Fibroblast of lung (primary cell): ENCODE data around the gene LRP2BP. TPM values are rescaled to one million over a fixed set of nuclear protein-coding genes. Genes with fewer than 3 reads are reported as not detected.

Experiments used
- DNase-seq, 2 donors: peaks; one replicate each; pipeline versions ENCODE4 v3.0.0 to v3.0.0-alpha.2; 2010; ENCODE audit warnings: low read depth in 2 of 2
- H2AFZ ChIP-seq: 2 replicates; pipeline ENCODE4 v1.5.1; 2012; ENCODE audit warnings: low read length, control low read depth, inconsistent platforms
- H3K27ac ChIP-seq: 2 replicates; pipeline ENCODE4 v1.5.1; 2011; ENCODE audit warnings: low read length, control low read depth; ENCODE audit not compliant: insufficient read depth
- H3K27me3 ChIP-seq: 2 replicates; pipeline ENCODE4 v1.5.1; 2011; ENCODE audit warnings: mild to moderate bottlenecking, low read length; ENCODE audit not compliant: control insufficient read depth, insufficient read depth
- H3K36me3 ChIP-seq: 2 replicates; pipeline ENCODE4 v1.5.1; 2011; ENCODE audit warnings: low read length; ENCODE audit not compliant: control insufficient read depth, insufficient read depth
- H3K4me1 ChIP-seq: 2 replicates; pipeline ENCODE4 v1.5.1; 2011; ENCODE audit warnings: low read length; ENCODE audit not compliant: control insufficient read depth, insufficient read depth; ENCODE audit errors: extremely low read depth
- H3K4me2 ChIP-seq: 2 replicates; pipeline ENCODE4 v1.5.1; 2011; ENCODE audit warnings: low read length, control low read depth; ENCODE audit not compliant: insufficient read depth; ENCODE audit errors: extremely low read depth
- H3K4me3 ChIP-seq, 4 experiments: fragments of 200-600 bp in 1 of 4; sonication (generic) in 1 of 4; replicated peaks in 1 of 4; 2 replicates each; pipeline ENCODE4 v1.5.1; 2011 to 2016; ENCODE audit warnings: low read length in 4 of 4, low read depth in 3 of 4, mild to moderate bottlenecking in 3 of 4, control low read depth in 2 of 4, inconsistent platforms in 1 of 4, mixed read lengths in 1 of 4; ENCODE audit not compliant: insufficient read depth in 1 of 4; ENCODE audit errors: control extremely low read depth in 1 of 4
- H3K79me2 ChIP-seq: 2 replicates; pipeline ENCODE4 v1.5.1; 2012; ENCODE audit warnings: mild to moderate bottlenecking, low read length, inconsistent platforms; ENCODE audit not compliant: control insufficient read depth, insufficient read depth
- H3K9ac ChIP-seq: 2 replicates; pipeline ENCODE4 v1.5.1; 2011; ENCODE audit warnings: mild to moderate bottlenecking, low read length, control low read depth; ENCODE audit not compliant: insufficient read depth
- H3K9me3 ChIP-seq: 2 replicates; pipeline ENCODE4 v1.5.1; 2012; ENCODE audit warnings: low read depth, low read length; ENCODE audit not compliant: control insufficient read depth, insufficient read depth
- H4K20me1 ChIP-seq: 2 replicates; pipeline ENCODE4 v1.5.1; 2011; ENCODE audit warnings: low read length; ENCODE audit not compliant: control insufficient read depth, insufficient read depth; ENCODE audit errors: extremely low read depth
- CTCF ChIP-seq, 2 donors: IDR thresholded peaks in 1 of 2; conservative IDR thresholded peaks in 1 of 2; 1 replicate in 1 of 2; 2 replicates in 1 of 2; pipeline ENCODE4 v1.5.1; 2011 to 2012; ENCODE audit warnings: low read length in 2 of 2, control low read depth in 1 of 2, inconsistent platforms in 1 of 2, low read depth in 1 of 2, mild to moderate bottlenecking in 1 of 2
- EZH2 ChIP-seq: IDR thresholded peaks from 2 replicates; pipeline ENCODE4 v1.5.1; 2012; ENCODE audit warnings: low read length, control low read depth, mild to moderate bottlenecking; ENCODE audit errors: missing control alignments
- polyA plus RNA-seq, 2 donors: library from polyadenylated mRNA; depleted of rRNA in 1 of 2; stranded (reverse) in 1 of 2; unstranded in 1 of 2; fragments of >200 nt; gene quantifications; 2 replicates each; pipeline ENCODE4 v1.2.1, GENCODE V29; 2011 to 2012; ENCODE audit warnings: missing spikeins in 1 of 2
- total RNA-seq: library from RNA; depleted of rRNA; stranded (reverse); fragments of >200 nt; gene quantifications from 2 replicates; pipeline ENCODE4 v1.2.1, GENCODE V29; 2014

The LRP2BP gene
- total and polyA plus RNA-seq, 2 donors (not counting 1 experiment from before 2014, with no cell fraction given) = 0.03 to 0.66 TPM

- no peaks in the 10 kb centered on the region for H3K36me3 ChIP-seq
- H3K27me3 ChIP-seq = no peaks in the 10 kb centered on the region
- no peaks in the 10 kb centered on the region for H3K9me3 ChIP-seq
- H3K79me2 ChIP-seq = no peaks in the 10 kb centered on the region
- no peak overlapping the region for H3K4me3 ChIP-seq
- TF ChIP-seq CTCF (conservative IDR thresholded peaks at IDR 0.05 in 1 of 2, IDR thresholded peaks at IDR 0.05 in 1 of 2; ENCODE audit: low read depth in 1 of 2, low read length in 2 of 2) = no peak
- TF ChIP-seq EZH2 = no peak
- H3K27ac ChIP-seq = no peak overlapping the region
- no peak for DNase-seq
- H2AFZ ChIP-seq = no peak overlapping the region
- H3K4me2 ChIP-seq = no peak overlapping the region
- no peaks in the 10 kb centered on the region for H4K20me1 ChIP-seq
- H3K9ac ChIP-seq = no peak overlapping the region
- H3K4me1 ChIP-seq = no peaks in the 10 kb centered on the region
Observed at GRCh38 chr4:185437809-185438208, 42.1 kb upstream of the LRP2BP start.

- no peak for DNase-seq
- Histone ChIP-seq H3K36me3 (no peaks in the 10 kb centered on the region), H3K27ac (no peak overlapping the region), H3K9me3 (no peaks in the 10 kb centered on the region), H3K79me2 (no peaks in the 10 kb centered on the region), H4K20me1 (no peaks in the 10 kb centered on the region), H3K4me1 (no peaks in the 10 kb centered on the region), H3K9ac (no peak overlapping the region), H2AFZ (no peak overlapping the region), H3K27me3 (no peaks in the 10 kb centered on the region), H3K4me2 (no peak overlapping the region), H3K4me3 (no peak overlapping the region)
- no peak for TF ChIP-seq EZH2
- TF ChIP-seq CTCF (conservative IDR thresholded peaks at IDR 0.05 in 1 of 2, IDR thresholded peaks at IDR 0.05 in 1 of 2; ENCODE audit: low read depth in 1 of 2, low read length in 2 of 2) = no peak
Observed at GRCh38 chr4:185435466-185435865, 39.7 kb upstream of the LRP2BP start.

GRCh38 chr4:185429660-185430059 lies 33.9 kb upstream of the LRP2BP start:
- Histone ChIP-seq H3K27ac (no peak overlapping the region), H2AFZ (no peak overlapping the region), H3K4me1 (peaks cover 2% of the 10 kb centered on the region), H3K9me3 (no peaks in the 10 kb centered on the region), H3K4me3 (no peak overlapping the region), H3K9ac (no peak overlapping the region), H3K79me2 (peaks cover 6% of the 10 kb centered on the region), H4K20me1 (no peaks in the 10 kb centered on the region), H3K27me3 (no peaks in the 10 kb centered on the region), H3K36me3 (no peaks in the 10 kb centered on the region), H3K4me2 (no peak overlapping the region)
- no peak for DNase-seq
- TF ChIP-seq EZH2 (no peak), CTCF (conservative IDR thresholded peaks at IDR 0.05 in 1 of 2, IDR thresholded peaks at IDR 0.05 in 1 of 2; ENCODE audit: low read depth in 1 of 2, low read length in 2 of 2) (no peak)
